GM12864 (cell line): Measurements from ENCODE around the gene CFD.
"Not testable (repeated sequence)": the region's sequence is repeated elsewhere in the genome, so short reads cannot be mapped to it uniquely, and the experiment has no call there.

Experiments
- DNase-seq: peaks from one replicate; pipeline ENCODE4 v3.0.0-alpha.2; 2011; ENCODE audit warnings: low read depth
- H3K4me3 ChIP-seq: 2 replicates; pipeline ENCODE4 v1.5.1; 2011; ENCODE audit warnings: mild to moderate bottlenecking, low read depth, low read length, control low read depth
- TF ChIP-seq, protein P1 (sequence below): IDR thresholded peaks from 2 replicates; pipeline ENCODE4 v1.5.1; 2011; ENCODE audit warnings: low read depth, mild to moderate bottlenecking, moderate library complexity, low read length, control low read depth, inconsistent platforms; ENCODE audit errors: missing control alignments

CFD gene

DNA sequence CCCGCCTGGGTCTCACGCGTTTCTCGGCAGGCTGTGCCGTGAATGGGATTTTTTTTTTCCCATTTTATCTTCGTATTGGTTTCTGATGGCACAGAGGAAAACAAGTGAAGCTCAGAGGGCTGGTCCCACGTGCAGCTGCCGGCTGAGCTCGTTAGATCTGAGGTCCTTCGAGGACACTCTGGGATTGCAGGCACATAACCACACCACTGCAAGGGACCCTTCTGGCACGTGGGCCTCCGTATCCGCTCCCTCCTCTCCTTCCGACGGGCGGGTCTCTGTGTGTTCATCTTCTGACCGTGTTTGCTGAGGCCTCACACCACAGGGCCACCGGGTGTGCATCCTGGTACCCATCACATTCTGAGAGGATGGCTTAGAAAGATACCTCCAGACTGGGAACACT lies 16.6 kb downstream of the CFD start:
- TF ChIP-seq, protein P1, sequence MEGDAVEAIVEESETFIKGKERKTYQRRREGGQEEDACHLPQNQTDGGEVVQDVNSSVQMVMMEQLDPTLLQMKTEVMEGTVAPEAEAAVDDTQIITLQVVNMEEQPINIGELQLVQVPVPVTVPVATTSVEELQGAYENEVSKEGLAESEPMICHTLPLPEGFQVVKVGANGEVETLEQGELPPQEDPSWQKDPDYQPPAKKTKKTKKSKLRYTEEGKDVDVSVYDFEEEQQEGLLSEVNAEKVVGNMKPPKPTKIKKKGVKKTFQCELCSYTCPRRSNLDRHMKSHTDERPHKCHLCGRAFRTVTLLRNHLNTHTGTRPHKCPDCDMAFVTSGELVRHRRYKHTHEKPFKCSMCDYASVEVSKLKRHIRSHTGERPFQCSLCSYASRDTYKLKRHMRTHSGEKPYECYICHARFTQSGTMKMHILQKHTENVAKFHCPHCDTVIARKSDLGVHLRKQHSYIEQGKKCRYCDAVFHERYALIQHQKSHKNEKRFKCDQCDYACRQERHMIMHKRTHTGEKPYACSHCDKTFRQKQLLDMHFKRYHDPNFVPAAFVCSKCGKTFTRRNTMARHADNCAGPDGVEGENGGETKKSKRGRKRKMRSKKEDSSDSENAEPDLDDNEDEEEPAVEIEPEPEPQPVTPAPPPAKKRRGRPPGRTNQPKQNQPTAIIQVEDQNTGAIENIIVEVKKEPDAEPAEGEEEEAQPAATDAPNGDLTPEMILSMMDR = no peak
- H3K4me3 ChIP-seq = no peak overlapping the region
- no peak for DNase-seq

DNA sequence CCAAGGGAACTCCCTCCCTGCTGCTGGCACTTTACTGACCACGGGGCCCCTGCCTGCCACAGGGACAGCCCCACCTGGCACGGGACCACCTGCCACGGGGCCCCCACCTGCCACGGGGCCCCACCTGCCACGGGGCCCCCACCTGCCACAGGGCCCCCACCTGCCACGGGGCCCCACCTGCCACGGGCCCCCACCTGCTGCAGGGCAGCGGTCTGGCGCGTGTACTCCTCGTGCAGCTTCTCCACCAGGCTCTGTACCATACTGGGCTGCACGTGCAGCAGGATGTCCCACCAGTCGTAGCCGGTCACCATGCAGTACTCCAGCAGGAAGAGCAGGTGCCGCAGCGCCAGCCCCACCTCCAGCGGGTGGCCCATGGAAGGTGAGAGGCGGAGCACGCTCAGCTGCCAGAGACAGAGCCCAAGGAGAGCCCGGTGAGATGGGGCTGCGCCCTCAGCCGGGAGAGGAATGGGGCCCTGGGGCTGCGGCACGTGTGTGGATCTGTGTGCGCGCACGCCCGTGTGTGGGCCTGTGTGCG lies 17.4 kb downstream of the CFD start:
- TF ChIP-seq, protein P1 = no peak

DNA sequence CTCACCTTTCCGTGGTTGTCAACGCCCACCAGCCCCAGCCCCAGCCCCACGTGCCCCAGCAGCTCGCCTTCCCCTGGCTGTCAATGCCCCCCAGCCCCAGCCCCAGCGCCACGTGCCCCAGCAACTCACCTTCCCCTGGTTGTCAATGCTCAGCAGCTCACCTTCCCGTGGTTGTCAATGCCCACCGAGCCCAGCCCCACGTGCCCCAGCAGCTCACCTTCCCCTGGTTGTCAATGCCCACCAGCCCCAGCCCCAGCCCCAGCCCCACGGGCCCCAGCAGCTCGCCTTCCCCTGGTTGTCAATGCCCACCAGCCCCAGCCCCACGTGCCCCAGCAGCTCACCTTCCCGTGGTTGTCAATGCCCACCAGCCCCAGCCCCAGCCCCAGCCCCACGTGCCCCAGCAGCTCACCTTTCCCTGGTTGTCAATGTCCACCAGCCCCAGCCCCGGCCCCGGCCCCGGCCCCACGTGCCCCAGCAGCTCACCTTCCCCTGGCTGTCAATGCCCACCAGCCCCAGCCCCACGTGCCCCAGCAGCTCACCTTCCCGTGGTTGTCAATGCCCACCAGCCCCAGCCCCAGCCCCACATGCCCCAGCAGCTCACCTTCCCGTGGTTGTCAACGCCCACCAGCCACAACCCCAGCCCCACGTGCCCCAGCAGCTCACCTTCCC lies 18.7 kb downstream of the CFD start:
- DNase-seq = not testable (repeated sequence)

More for the DNA sequence above, 17.4 kb downstream of the CFD start:
- H3K4me3 ChIP-seq = no peak overlapping the region
- no peak for DNase-seq

DNA sequence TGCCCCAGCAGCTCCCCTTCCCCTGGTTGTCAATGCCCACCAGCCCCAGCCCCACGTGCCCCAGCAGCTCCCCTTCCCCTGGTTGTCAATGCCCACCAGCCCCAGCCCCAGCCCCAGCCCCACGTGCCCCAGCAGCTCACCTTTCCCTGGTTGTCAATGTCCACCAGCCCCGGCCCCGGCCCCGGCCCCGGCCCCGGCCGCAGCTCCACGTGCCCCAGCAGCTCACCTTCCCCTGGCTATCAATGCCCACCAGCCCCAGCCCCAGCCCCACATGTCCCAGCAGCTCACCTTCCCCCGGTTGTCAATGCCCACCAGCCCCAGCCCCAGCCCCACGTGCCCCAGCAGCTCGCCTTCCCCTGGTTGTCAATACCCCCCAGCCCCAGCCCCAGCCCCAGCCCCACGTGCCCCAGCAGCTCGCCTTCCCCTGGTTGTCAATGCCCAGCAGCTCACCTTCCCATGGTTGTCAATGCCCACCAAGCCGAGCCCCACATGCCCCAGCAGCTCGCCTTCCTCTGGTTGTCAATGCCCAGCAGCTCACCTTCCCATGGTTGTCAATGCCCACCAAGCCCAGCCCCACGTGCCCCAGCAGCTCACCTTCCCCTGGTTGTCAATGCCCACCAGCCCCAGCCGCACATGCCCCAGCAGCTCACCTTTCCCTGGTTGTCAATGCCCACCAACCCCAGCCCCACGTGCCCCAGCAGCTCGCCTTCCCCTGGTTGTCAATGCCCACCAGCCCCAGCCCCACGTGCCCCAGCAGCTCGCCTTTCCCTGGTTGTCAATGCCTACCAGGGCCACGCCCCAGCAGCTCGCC lies 19.5 kb downstream of the CFD start:
- H3K4me3 ChIP-seq = not testable (repeated sequence)

More for the DNA sequence above, 18.7 kb downstream of the CFD start:
- not testable (repeated sequence) for H3K4me3 ChIP-seq

DNA sequence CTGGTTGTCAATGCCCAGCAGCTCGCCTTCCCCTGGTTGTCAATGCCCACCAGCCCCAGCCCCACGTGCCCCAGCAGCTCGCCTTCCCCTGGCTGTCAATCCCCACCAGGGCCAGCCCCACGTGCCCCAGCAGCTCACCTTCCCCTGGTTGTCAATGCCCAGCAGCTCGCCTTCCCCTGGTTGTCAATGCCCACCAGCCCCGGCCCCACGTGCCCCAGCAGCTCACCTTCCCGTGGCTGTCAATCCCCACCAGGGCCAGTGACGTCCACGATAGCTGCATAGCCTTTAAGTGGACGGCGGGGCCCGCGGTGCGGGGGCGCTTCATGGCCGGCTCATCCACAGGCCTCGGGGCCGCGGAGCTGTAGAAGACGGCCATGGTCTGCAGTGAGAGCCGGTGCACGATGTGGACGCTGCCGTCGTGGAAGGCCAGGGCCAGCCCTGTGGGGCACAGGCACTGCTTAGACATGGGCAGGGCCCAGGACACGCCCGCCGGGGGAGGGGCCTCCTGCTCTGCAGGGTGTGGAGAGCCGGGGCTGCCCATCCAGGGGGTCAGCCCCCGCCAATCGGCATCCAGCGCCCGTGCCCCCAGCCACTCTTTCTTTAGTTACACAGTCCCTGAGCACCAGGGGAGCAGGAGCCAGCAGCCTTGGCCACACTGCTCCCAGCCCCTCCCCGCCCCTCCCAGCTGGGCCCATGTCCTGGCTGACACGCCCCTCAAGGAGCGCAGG lies 20.4 kb downstream of the CFD start:
- DNase-seq = no peak
- TF ChIP-seq, protein P1 = no peak
- no peak overlapping the region for H3K4me3 ChIP-seq

More for the DNA sequence above, 19.5 kb downstream of the CFD start:
- not testable (repeated sequence) for DNase-seq

DNA sequence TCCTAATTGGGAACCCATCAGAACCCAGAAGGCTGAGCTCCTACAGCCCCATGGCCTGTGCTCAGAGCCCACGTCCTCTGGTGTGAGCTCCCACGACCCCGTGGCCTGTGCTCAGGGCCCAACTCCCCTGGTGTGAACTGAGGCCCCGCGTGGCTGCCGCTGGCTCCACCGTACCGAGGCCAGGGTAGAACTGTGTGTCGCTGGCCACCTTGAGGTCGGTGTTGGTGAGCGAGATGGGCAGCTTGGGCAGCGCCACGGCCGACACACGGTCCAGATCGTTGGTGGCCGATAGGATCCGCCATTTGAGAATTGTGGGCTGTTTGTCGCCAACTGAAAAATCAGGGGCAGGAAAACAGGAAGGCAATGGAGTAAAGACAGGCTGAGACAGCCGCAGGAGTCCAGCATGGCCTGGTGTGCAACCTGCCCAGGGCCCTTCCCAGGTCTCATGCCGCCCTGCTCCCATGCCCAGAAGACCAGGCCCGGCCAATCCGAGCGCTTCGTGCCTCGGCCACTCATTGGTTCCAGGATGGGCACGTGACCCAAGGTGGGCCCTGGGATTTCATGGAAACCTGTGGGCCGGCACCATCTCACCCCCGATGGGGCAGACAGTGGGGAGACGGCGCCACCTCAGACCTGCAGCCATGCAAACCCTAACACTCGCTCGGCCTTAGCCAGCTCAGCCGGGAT lies 22.1 kb downstream of the CFD start:
- DNase-seq = no peak
- H3K4me3 ChIP-seq = no peak overlapping the region
- TF ChIP-seq, protein P1 = no peak

DNA sequence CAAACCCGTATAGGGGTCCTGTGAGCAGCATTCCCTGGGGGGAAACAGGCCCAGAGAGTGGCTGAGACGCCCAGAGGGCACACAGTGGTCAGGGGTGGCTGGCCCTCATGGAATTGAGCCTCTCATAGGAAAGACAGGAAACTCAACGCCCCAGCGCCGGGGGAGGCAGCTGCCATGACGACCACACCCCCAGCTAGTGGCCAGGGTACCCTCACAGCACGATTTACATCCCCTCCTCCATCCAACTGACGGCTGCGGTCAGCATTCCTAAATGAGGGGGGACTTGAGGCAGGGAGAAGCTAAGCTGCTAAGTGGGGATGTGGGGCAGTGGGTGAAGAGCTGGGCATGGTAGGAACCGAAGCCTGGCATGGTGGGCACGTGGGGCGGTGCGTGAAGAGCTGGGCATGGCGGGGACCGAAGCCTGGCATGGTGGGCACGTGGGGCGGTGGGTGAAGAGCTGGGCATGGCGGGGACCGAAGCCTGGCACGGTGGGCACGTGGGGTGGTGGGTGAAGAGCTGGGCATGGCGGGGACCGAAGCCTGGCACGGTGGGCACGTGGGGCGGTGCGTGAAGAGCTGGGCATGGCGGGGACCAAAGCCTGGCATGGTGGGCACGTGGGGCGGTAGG lies 23.5 kb downstream of the CFD start:
- TF ChIP-seq, protein P1 = no peak
- H3K4me3 ChIP-seq = no peak overlapping the region
- no peak for DNase-seq
